Activated CD4-positive, alpha-beta T cell treated with anti-CD3 and anti-CD28 coated beads, Interleukin-2, amount 50 U/mL, for 48 hours (primary cell): ENCODE results near the gene XRCC4.

Experiments
- DNase-seq, 2 experiments: peaks; one replicate each; pipeline ENCODE4 v3.0.0-alpha.2; 2020

Gene XRCC4

GRCh38 chr5:83281658-83282057 is 204.3 kb downstream of the XRCC4 start:
- no peak for DNase-seq

GRCh38 chr5:83283761-83284160 is 206.4 kb downstream of the XRCC4 start:
- DNase-seq = no peak

- no peak for DNase-seq
Observed at GRCh38 chr5:83285661-83286398, 208.5 kb downstream of the XRCC4 start.

GRCh38 chr5:83294246-83294645 is 216.9 kb downstream of the XRCC4 start:
- DNase-seq = no peak

- DNase-seq = no peak
Observed at GRCh38 chr5:83299353-83299752, 222.0 kb downstream of the XRCC4 start.

GRCh38 chr5:83306572-83307241 is 229.4 kb downstream of the XRCC4 start:
- DNase-seq = peak in 1 of 2 experiments; percentile 13

- no peak for DNase-seq
Observed at GRCh38 chr5:83312663-83313062, 235.3 kb downstream of the XRCC4 start.

- DNase-seq = no peak
Observed at GRCh38 chr5:83313436-83313835, 236.1 kb downstream of the XRCC4 start.

GRCh38 chr5:83321483-83322055 is 244.2 kb downstream of the XRCC4 start:
- no peak for DNase-seq

GRCh38 chr5:83322273-83322924 is 245.1 kb downstream of the XRCC4 start:
- no peak for DNase-seq

- DNase-seq = no peak
Observed at GRCh38 chr5:83323557-83324180, 246.3 kb downstream of the XRCC4 start.

- DNase-seq = no peak
Observed at GRCh38 chr5:83331842-83332241, 254.5 kb downstream of the XRCC4 start.

- no peak for DNase-seq
Observed at GRCh38 chr5:83337453-83338035, 260.2 kb downstream of the XRCC4 start.

- no peak for DNase-seq
Observed at GRCh38 chr5:83340511-83340918, 263.2 kb downstream of the XRCC4 start.

GRCh38 chr5:83341815-83342334 is 264.5 kb downstream of the XRCC4 start:
- DNase-seq = no peak

- no peak for DNase-seq
Observed at GRCh38 chr5:83342465-83342864, 265.1 kb downstream of the XRCC4 start.

GRCh38 chr5:83343299-83343698 is 266.0 kb downstream of the XRCC4 start:
- no peak for DNase-seq

GRCh38 chr5:83345423-83345822 is 268.1 kb downstream of the XRCC4 start:
- DNase-seq = no peak

GRCh38 chr5:83348281-83348780 is 271.0 kb downstream of the XRCC4 start:
- no peak for DNase-seq

- no peak for DNase-seq
Observed at GRCh38 chr5:83353231-83353630, 275.9 kb downstream of the XRCC4 start.

GRCh38 chr5:83353774-83354173 is 276.4 kb downstream of the XRCC4 start:
- no peak for DNase-seq

- DNase-seq = no peak
Observed at GRCh38 chr5:83354958-83355357, 277.6 kb downstream of the XRCC4 start.
